Measurements from ENCODE around the gene DOCK2. TPM values are rescaled to one million over a fixed set of nuclear protein-coding genes. Genes with fewer than 3 reads are reported as not detected.

DOCK2 gene
- total and polyA plus RNA-seq, 2 donors (not counting 3 experiments of a cell fraction or from before 2014, with no cell fraction given): 0.62 to 4.8 TPM

DNA sequence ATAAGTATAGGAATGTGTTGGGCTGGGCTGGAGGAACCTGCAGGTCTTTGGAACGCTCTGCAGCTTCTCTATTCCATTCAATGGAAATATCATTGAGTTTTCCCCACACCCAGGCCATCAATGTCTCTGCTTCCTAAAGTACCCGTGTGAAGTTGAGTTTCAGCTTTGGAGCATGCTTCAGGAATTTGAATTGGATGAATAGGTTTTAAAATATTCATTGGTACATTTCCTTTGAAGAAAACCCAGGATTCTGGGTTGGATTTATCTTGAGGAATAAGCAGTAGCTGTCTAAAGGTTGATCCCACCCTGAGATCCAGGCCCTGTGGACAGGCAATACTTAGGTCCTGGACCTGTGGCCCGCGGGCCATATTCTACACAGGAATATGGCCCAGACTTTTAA is 306.0 kb downstream of the DOCK2 start:
- Histone ChIP-seq H3K9me1 (replicated peaks; ENCODE audit: control insufficient read depth, extremely low read depth, insufficient read depth, low read length) (no peaks in the 10 kb centered on the region), H3K9me3 (replicated peaks; ENCODE audit: control insufficient read depth, insufficient read depth, low read length) (no peaks in the 10 kb centered on the region), H2AFZ (ENCODE audit: low read depth, low read length) (no peak overlapping the region), H3K4me3 (replicated peaks in 1 of 3; ENCODE audit: insufficient read depth in 1 of 3, low read depth in 1 of 3, low read length in 3 of 3) (no peak overlapping the region), H3K36me3 (ENCODE audit: control insufficient read depth in 2 of 2, extremely low read depth in 1 of 2, insufficient read depth in 2 of 2, low read length in 2 of 2) (no peaks in the 10 kb centered on the region), H3K9ac (replicated peaks; ENCODE audit: extremely low read depth, insufficient read depth, low read length) (no peak overlapping the region), H3K79me2 (ENCODE audit: control insufficient read depth, insufficient read depth, low read length) (peaks cover 32% of the 10 kb centered on the region), H3K4me1 (ENCODE audit: control insufficient read depth, extremely low read depth, insufficient read depth, low read length) (peaks cover 12% of the 10 kb centered on the region), H4K20me1 (replicated peaks; ENCODE audit: control insufficient read depth, extremely low read depth, insufficient read depth, low read length) (no peaks in the 10 kb centered on the region), H3K4me2 (ENCODE audit: insufficient read depth, low read length) (no peak overlapping the region), H3K27me3 (ENCODE audit: control insufficient read depth in 2 of 2, insufficient read depth in 2 of 2, low read length in 2 of 2) (no peaks in the 10 kb centered on the region), H3K27ac (ENCODE audit: insufficient read depth, low read depth, low read length) (no peak overlapping the region)
- no TSS peak for BruUV-seq (replicated peaks)
- no peak for TF ChIP-seq POLR2A (IDR thresholded peaks at IDR 0.05; ENCODE audit: low read depth, low read length)
- TF ChIP-seq MYC (IDR thresholded peaks at IDR 0.05; ENCODE audit: low read depth, low read length): no peak
- no peak for TF ChIP-seq FOS (IDR thresholded peaks at IDR 0.05; ENCODE audit: borderline replicate concordance, insufficient read depth, low read length)
- no peak for TF ChIP-seq JUN (IDR thresholded peaks at IDR 0.05; ENCODE audit: borderline replicate concordance, insufficient read depth, insufficient read length, low read depth)
- no peak for TF ChIP-seq GATA2 (IDR thresholded peaks at IDR 0.05; ENCODE audit: insufficient read depth, insufficient read length, low read depth, low read length)
- TF ChIP-seq POLR2AphosphoS5 (IDR thresholded peaks at IDR 0.05; ENCODE audit: insufficient read depth, low read depth, low read length): no peak
- TF ChIP-seq EZH2 (IDR thresholded peaks at IDR 0.05; ENCODE audit: borderline replicate concordance, low read depth, low read length, severe bottlenecking): no peak
- TF ChIP-seq, protein P1, sequence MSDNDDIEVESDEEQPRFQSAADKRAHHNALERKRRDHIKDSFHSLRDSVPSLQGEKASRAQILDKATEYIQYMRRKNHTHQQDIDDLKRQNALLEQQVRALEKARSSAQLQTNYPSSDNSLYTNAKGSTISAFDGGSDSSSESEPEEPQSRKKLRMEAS (IDR thresholded peaks at IDR 0.05; ENCODE audit: insufficient read depth, insufficient read length): no peak
- TF ChIP-seq, protein P2, sequence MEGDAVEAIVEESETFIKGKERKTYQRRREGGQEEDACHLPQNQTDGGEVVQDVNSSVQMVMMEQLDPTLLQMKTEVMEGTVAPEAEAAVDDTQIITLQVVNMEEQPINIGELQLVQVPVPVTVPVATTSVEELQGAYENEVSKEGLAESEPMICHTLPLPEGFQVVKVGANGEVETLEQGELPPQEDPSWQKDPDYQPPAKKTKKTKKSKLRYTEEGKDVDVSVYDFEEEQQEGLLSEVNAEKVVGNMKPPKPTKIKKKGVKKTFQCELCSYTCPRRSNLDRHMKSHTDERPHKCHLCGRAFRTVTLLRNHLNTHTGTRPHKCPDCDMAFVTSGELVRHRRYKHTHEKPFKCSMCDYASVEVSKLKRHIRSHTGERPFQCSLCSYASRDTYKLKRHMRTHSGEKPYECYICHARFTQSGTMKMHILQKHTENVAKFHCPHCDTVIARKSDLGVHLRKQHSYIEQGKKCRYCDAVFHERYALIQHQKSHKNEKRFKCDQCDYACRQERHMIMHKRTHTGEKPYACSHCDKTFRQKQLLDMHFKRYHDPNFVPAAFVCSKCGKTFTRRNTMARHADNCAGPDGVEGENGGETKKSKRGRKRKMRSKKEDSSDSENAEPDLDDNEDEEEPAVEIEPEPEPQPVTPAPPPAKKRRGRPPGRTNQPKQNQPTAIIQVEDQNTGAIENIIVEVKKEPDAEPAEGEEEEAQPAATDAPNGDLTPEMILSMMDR (IDR thresholded peaks at IDR 0.05; ENCODE audit: extremely low read depth in 1 of 2, insufficient read depth in 1 of 2, low read depth in 1 of 2, low read length in 2 of 2): no peak
- intact Hi-C loops (cut with micrococcal nuclease): no loop called here
- no peak for FAIRE-seq
- no peak for DNase-seq (ENCODE audit: low read depth, low spot score)
- ChIA-PET CTCF (interaction anchor here (1.3 kb wide), 1 partner anchor 38 kb away, joined by 4 read pairs; no protein-coding TSS in a partner anchor), POLR2A (no interaction called here)
- dilution Hi-C loops (cut with MboI; ENCODE audit: extremely low pct_ligation_motif_present, low sequenced_read_pairs): no loop called here
